Brain microvascular endothelial cell (primary cell): ENCODE results near the gene MYOZ3.

ENCODE experiments used
- DNase-seq: peaks from one replicate; pipeline ENCODE4 v3.0.0-alpha.2; 2020
- H3K27ac ChIP-seq: fragments of 250-450 bp; sonication (Bioruptor Pico); 2 replicates; pipeline ENCODE4 v1.5.1; 2020; ENCODE audit warnings: mild to moderate bottlenecking, moderate library complexity
- H3K27me3 ChIP-seq: fragments of 250-450 bp; sonication (Bioruptor Pico); replicated peaks from 2 replicates; pipeline ENCODE4 v1.5.1; 2020; ENCODE audit warnings: mild to moderate bottlenecking
- H3K36me3 ChIP-seq: fragments of 250-450 bp; sonication (Bioruptor Pico); replicated peaks from 2 replicates; pipeline ENCODE4 v1.5.1; 2020; ENCODE audit warnings: mild to moderate bottlenecking
- H3K4me3 ChIP-seq: 2 replicates; pipeline ENCODE4 v1.5.1; 2011; ENCODE audit warnings: low read depth, mild to moderate bottlenecking, control low read depth, low read length, moderate library complexity
- CTCF ChIP-seq: IDR thresholded peaks from 2 replicates; pipeline ENCODE4 v1.5.1; 2011; ENCODE audit warnings: low read depth, mild to moderate bottlenecking, moderate library complexity, low read length, control low read depth, inconsistent platforms; ENCODE audit errors: missing control alignments
- in situ Hi-C: cut with HindIII; loops from 2 replicates; pipeline ENCODE4 v1.10.0; 2017; ENCODE audit warnings: low sequenced_read_pairs, low pct_ligation_motif_present

Gene MYOZ3

DNA sequence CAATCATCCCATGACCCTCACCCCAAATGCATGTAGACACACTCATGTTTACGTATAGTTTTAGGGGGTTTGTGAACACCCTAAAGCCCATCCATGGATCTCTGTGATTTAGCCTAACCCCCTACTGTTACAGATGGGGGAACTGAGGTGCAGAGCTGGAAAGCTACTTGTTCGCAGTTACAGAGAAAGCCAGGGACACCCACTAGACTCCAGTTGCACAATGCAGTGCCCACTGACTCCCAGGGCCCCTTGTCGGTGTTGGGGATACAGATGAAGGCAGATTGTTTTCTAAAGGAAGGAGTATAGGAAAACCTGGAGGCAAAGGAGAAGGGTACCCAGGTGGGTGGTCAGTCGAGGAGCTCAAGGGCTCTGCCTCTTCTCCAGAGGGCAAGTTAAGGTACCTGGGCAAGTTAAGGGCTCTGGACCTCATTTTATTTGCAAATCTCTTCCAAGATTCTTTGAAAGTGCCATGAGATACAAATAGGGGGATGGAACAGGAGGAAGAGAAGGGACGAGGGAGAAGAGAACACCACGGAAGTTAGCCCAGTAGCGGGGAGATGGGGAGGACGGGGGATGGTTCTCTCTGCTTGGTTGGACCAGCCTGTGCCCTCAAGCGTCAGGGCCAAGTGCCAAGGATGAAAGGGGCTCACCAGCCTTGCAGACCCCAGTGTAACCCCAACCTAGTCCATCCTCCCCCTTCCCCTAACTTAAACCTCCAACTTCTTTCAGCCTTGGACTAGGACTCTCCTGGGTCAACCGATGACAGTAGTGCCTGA is 958 bp downstream of the MYOZ3 start:
- no peak for TF ChIP-seq CTCF
- Histone ChIP-seq H3K27me3 (peaks cover 6% of the 10 kb centered on the region), H3K36me3 (no peaks in the 10 kb centered on the region), H3K4me3 (no peak overlapping the region), H3K27ac (no peak overlapping the region)
- in situ Hi-C loops = loop anchor here (25.0 kb wide), 1 partner anchor 100 kb away; no protein-coding TSS in a partner anchor
- no peak for DNase-seq

DNA sequence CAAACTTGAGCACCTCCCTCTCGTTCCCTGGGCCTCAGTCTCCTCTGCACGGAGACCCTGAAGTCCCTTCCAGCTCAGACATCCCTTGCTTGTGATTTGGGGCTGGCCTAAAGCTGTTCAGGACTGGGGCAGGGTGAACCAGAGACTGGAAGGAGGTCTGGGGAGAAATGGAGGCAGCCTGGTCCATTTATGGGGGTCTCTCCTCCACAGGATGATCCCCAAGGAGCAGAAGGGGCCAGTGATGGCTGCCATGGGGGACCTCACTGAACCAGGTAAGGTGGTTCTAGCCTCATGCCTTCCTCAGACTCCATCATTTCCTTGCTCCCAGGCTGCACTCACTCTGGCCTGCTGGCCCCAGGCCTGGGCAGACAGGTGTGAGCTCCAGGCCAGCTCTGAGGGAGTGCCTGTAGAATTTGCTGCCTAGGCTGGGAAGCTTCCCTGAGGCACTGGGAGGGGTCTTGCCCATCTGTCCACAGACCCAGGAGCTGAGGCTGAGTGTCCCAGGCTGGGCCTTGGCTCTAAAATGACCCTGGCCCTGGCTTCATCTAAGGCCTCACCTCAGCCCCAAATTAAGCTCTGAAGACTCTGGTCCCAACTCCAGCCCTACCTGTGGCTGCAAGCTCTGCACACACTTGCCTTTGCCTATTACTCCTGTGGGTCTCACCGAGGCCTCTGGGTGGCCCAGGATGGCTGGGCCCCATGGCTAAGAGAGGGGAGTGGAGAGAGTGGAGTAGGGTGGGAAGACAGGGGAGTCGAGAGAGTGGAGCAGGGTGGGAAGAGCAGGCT is 1.9 kb downstream of the MYOZ3 start:
- no peak overlapping the region for H3K27ac ChIP-seq
- H3K27me3 ChIP-seq = peaks cover 8% of the 10 kb centered on the region
- in situ Hi-C loops = loop anchor here (25.0 kb wide), 1 partner anchor 101 kb away; no protein-coding TSS in a partner anchor
- no peak for TF ChIP-seq CTCF
- DNase-seq = no peak
- H3K36me3 ChIP-seq = no peaks in the 10 kb centered on the region
- no peak overlapping the region for H3K4me3 ChIP-seq

- in situ Hi-C loops = loop anchor here (25.0 kb wide), 1 partner anchor 102 kb away; no protein-coding TSS in a partner anchor
- Histone ChIP-seq H3K4me3 (no peak overlapping the region), H3K27me3 (peaks cover 8% of the 10 kb centered on the region)
These were observed 2.9 kb downstream of the MYOZ3 start for GRCh38 chr5:150663936-150664335.

GRCh38 chr5:150665044-150665443 is 4.0 kb downstream of the MYOZ3 start:
- H3K27me3 ChIP-seq = peaks cover 8% of the 10 kb centered on the region
- in situ Hi-C loops = loop anchor here (25.0 kb wide), 1 partner anchor 103 kb away; no protein-coding TSS in a partner anchor
- no peak for TF ChIP-seq CTCF
- DNase-seq = no peak
- H3K36me3 ChIP-seq = no peaks in the 10 kb centered on the region
- H3K27ac ChIP-seq = no peak overlapping the region
- no peak overlapping the region for H3K4me3 ChIP-seq

More at GRCh38 chr5:150663936-150664335, 2.9 kb downstream of the MYOZ3 start:
- Histone ChIP-seq H3K36me3 (no peaks in the 10 kb centered on the region), H3K27ac (no peak overlapping the region)
- TF ChIP-seq CTCF = no peak
- no peak for DNase-seq

DNA sequence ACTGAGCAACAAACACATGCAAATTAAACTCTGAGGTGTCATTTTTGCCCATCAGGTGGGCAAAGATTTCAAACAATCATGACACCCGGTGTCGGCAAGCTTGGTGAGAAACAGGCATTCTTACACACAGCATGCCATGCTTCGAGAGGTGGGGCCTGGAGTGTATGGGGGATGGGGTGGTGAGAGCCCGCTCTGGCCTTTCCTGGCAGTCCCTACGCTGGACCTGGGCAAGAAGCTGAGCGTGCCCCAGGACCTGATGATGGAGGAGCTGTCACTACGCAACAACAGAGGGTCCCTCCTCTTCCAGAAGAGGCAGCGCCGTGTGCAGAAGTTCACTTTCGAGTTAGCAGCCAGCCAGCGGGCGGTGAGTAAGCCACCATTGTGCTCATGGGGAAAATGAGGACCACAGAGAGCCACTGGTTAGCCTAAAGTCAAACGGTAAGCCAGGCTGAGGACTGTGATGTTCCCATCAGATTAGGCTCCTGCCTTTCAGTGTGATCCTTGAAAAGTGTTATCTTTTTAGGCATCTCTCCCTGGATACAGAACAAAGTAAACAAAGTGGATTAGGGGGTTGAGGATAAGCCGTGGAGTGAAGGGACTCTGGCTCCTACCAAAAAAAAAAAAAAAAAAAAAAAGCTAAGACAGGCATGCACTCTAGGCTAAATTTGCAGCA is 9.4 kb downstream of the MYOZ3 start:
- Histone ChIP-seq H3K36me3 (no peaks in the 10 kb centered on the region), H3K27me3 (peaks cover 4% of the 10 kb centered on the region), H3K27ac (no peak overlapping the region), H3K4me3 (no peak overlapping the region)
- DNase-seq = no peak
- TF ChIP-seq CTCF = no peak
- in situ Hi-C loops = loop anchor here (25.0 kb wide), 1 partner anchor 108 kb away; no protein-coding TSS in a partner anchor
